Adipocyte (in vitro differentiated cells): ENCODE results near the gene CUL2.
A peak's percentile ranks its signal among the peaks of the same experiment; 100 is the strongest.

Experiments
- DNase-seq: peaks from one replicate; pipeline ENCODE4 v3.0.0-alpha.2; 2015; ENCODE audit warnings: low read depth
- H3K27me3 ChIP-seq: replicated peaks from 2 replicates; pipeline ENCODE4 v1.7.0; 2013; ENCODE audit warnings: mild to moderate bottlenecking, low read length, moderate library complexity; ENCODE audit not compliant: control insufficient read depth, insufficient read depth
- H3K36me3 ChIP-seq: 2 replicates; pipeline ENCODE4 v1.7.0; 2013; ENCODE audit warnings: low read length, mild to moderate bottlenecking, moderate library complexity; ENCODE audit not compliant: control insufficient read depth, insufficient read depth, severe bottlenecking
- H3K4me1 ChIP-seq: 2 replicates; pipeline ENCODE4 v1.7.0; 2013; ENCODE audit warnings: mild to moderate bottlenecking, low read length, moderate library complexity; ENCODE audit not compliant: control insufficient read depth, insufficient read depth
- H3K4me3 ChIP-seq: 2 replicates; pipeline ENCODE4 v1.7.0; 2013; ENCODE audit warnings: mild to moderate bottlenecking, low read length, moderate library complexity
- H3K9ac ChIP-seq: 2 replicates; pipeline ENCODE4 v1.7.0; 2013; ENCODE audit warnings: mild to moderate bottlenecking, low read length, moderate library complexity
- H3K9me3 ChIP-seq: 2 replicates; pipeline ENCODE4 v1.7.0; 2013; ENCODE audit warnings: mild to moderate bottlenecking, low read length, moderate library complexity; ENCODE audit not compliant: control insufficient read depth

The CUL2 gene

DNA sequence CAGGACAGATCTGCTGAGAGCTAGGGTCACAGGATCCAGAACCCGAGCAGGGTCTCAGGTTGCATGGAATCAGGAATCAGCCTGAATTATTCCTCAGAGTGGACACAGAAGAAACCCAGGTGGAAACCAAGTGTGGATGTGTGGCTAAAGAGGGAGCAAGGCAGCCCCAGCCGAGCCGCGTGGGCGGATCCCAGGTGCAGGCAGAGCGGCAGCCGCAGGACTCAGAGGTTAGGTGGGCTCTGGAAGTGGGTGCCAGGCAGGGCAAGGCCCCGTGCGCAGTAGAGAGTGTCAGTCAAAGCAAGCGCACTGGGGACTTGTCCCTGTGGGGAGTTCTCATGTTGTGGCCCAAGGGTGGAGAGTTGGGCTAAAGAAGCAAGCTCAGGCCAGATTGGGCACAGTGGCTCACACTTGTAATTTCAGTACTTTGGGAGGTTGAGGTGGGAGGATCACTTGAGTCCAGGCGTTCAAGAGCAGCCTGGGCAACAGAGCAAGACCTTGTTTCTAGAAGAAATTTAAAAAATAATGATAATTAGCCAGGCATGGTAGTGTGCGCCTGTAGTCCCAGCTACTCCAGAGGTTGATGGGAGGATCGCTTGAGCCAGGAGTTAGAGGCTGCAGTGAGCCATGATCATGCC is 125.9 kb downstream of the CUL2 start:
- Histone ChIP-seq H3K9ac (no peak overlapping the region), H3K9me3 (no peaks in the 10 kb centered on the region), H3K4me1 (peaks cover 17% of the 10 kb centered on the region), H3K27me3 (peaks cover 9% of the 10 kb centered on the region), H3K36me3 (no peaks in the 10 kb centered on the region), H3K4me3 (no peak overlapping the region)
- DNase-seq: no peak

DNA sequence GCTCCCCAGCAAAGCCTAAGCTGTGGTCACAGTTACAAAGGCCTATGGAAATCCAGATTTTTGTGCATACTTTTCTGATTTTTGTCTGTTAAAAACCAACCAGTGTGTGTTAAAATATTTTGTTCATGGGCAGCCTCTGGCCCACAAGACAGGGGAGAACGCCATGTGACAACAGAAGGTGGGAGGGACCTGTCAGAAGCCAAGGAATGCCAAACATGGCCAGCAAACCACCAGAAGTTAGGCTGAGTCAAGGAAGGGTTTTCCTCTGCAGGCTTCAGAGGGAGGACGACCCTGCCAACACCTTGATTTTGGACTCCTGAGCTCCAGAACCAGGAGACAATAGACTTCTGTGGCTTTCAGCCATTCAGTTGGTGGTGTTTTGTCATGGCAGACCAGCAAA is 127.3 kb downstream of the CUL2 start:
- Histone ChIP-seq H3K9ac (no peak overlapping the region), H3K4me3 (no peak overlapping the region), H3K9me3 (no peaks in the 10 kb centered on the region), H3K36me3 (no peaks in the 10 kb centered on the region), H3K27me3 (peaks cover 9% of the 10 kb centered on the region), H3K4me1 (peaks cover 17% of the 10 kb centered on the region)
- no peak for DNase-seq

DNA sequence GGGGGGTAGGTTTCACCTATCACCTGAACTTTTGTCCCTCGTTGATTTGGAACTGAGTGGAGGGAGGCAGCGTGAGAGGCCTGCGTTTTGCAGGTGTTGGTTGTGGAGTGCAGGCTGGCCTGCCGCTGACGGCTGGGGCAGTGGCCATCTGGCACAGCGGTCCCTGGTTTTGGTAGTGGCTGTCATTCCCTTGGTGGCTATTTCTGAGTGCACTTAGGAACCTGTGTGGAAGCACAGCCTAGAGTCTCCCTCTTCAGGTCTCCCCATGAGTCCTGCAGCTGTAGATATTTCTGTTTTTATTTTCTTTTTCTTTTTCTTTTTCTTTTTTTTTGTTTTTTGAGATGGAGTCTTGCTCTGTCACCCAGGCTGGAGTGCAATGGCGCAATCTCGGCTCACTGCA is 129.2 kb downstream of the CUL2 start:
- DNase-seq: peak; percentile 35
- Histone ChIP-seq H3K9ac (no peak overlapping the region), H3K9me3 (no peaks in the 10 kb centered on the region), H3K36me3 (no peaks in the 10 kb centered on the region), H3K27me3 (peaks cover 9% of the 10 kb centered on the region), H3K4me3 (no peak overlapping the region), H3K4me1 (peaks cover 4% of the 10 kb centered on the region)

DNA sequence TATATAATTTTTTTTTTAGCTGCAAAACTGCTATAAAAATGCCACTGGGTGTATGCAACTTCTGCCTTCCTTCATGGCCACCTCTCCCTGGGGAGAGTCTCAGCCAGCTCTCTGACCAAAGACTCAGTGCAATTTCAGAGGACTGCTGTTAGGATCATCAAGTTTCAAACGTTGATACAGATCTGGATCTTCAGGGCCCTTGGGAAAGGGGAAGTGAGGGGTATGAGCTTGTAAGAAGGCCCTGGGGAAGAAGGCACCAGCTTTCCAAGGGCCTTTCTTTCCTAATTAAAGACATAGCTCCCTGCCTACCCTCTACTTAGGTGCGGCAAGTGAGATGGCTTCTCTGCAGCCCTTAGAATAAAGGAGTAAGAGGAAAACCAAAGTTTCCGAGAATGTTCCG is 130.4 kb downstream of the CUL2 start:
- no peaks in the 10 kb centered on the region for H3K9me3 ChIP-seq
- no peak overlapping the region for H3K4me3 ChIP-seq
- DNase-seq: no peak
- peaks cover 12% of the 10 kb centered on the region for H3K4me1 ChIP-seq
- H3K9ac ChIP-seq: no peak overlapping the region
- peaks cover 9% of the 10 kb centered on the region for H3K27me3 ChIP-seq
- no peaks in the 10 kb centered on the region for H3K36me3 ChIP-seq

DNA sequence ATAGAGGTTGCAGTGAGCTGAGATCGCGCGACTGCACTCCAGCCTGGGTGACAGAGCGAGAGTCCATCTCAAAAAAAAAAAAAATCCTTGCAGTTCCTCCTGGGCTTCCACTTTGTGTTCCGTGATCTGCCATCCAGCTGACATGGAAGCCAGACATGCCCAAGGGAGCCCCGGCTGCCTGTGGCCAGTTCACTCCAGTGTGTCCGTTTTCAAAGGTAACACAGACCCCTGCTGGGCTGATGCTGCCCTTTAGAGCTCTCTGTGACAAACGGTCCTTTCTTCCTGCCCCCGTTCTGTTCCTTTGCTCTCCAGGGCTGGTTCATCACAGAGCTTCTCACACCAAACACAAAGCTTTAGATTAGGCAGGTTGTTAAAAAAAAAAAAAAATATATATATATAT is 130.8 kb downstream of the CUL2 start:
- Histone ChIP-seq H3K27me3 (peaks cover 8% of the 10 kb centered on the region), H3K36me3 (no peaks in the 10 kb centered on the region), H3K4me1 (peaks cover 12% of the 10 kb centered on the region), H3K4me3 (no peak overlapping the region), H3K9ac (no peak overlapping the region), H3K9me3 (no peaks in the 10 kb centered on the region)
- DNase-seq: no peak
